Right atrium auricular region (tissue), 2 donors: Measurements from ENCODE around the gene C16orf74. TPM values are rescaled to one million over a fixed set of nuclear protein-coding genes. Genes with fewer than 3 reads are reported as not detected.

ENCODE experiments used
- DNase-seq: peaks from one replicate; pipeline ENCODE4 v3.0.0-alpha.2; 2019; ENCODE audit warnings: low spot score
- H3K27ac ChIP-seq, 2 donors: fragments of 200-600 bp; sonication (generic); 1 replicate in 1 of 2; 2 replicates in 1 of 2; pipeline ENCODE4 v1.5.1; 2016 to 2019
- H3K27me3 ChIP-seq, 2 donors: fragments of 200-600 bp; sonication (generic); one replicate each; pipeline versions ENCODE4 v1.5.1 to v1.6.0; 2017 to 2019
- H3K36me3 ChIP-seq: fragments of 200-600 bp; sonication (generic); one replicate; pipeline ENCODE4 v1.5.1; 2016
- H3K4me1 ChIP-seq, 2 donors: fragments of 200-600 bp; sonication (generic); one replicate each; pipeline versions ENCODE4 v1.5.1 to v1.6.0; 2017 to 2019
- H3K4me3 ChIP-seq, 2 donors: fragments of 200-600 bp; sonication (generic); 1 replicate in 1 of 2; 2 replicates in 1 of 2; pipeline ENCODE4 v1.5.1; 2017 to 2019; ENCODE audit warnings: mild to moderate bottlenecking in 1 of 2, moderate library complexity in 1 of 2
- H3K9me3 ChIP-seq, 2 donors: fragments of 200-600 bp; sonication (generic); one replicate each; pipeline ENCODE4 v1.5.1; 2019
- total RNA-seq, 2 donors: library from RNA; depleted of rRNA; stranded (reverse); fragments of >200 nt; gene quantifications; one replicate each; pipeline ENCODE4 v1.1.0, GENCODE V29; 2016
- TF ChIP-seq, protein P1 (sequence below), 2 donors: fragments of 200-600 bp; sonication (generic); IDR thresholded peaks; one replicate each; pipeline ENCODE4 v1.5.1; 2019; ENCODE audit warnings: antibody characterized with exemption in 2 of 2

C16orf74 gene
- total RNA-seq, 2 donors from 2014 or later = 0.79 to 1.4 TPM

DNA sequence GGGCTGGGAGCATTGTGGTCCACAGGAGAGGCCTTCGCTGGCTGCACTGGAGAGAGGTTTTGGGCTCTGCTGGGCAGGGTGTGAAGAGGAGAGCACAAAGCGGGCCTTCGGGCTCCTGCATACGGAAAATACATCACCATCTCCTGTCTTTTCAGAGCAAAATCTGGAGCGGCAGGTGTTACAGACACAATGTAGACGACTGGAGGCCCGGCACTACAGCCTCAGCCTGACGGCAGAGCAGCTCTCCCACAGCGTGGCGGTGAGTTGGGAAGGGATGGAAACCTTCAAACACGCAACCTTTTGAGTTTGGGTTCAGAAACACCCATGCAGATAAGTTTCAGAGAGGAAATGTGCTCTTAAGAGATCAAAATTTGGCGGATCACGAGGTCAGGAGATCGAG is 80.1 kb downstream of the C16orf74 start:
- Histone ChIP-seq H3K9me3 (no peaks in the 10 kb centered on the region), H3K4me3 (no peak overlapping the region), H3K36me3 (peaks cover 69% of the 10 kb centered on the region), H3K27ac (no peak overlapping the region), H3K4me1 (peaks cover 0 to 18% of the 10 kb centered on the region in 2 donors), H3K27me3 (no peaks in the 10 kb centered on the region)
- no peak for DNase-seq
- TF ChIP-seq, protein P1, sequence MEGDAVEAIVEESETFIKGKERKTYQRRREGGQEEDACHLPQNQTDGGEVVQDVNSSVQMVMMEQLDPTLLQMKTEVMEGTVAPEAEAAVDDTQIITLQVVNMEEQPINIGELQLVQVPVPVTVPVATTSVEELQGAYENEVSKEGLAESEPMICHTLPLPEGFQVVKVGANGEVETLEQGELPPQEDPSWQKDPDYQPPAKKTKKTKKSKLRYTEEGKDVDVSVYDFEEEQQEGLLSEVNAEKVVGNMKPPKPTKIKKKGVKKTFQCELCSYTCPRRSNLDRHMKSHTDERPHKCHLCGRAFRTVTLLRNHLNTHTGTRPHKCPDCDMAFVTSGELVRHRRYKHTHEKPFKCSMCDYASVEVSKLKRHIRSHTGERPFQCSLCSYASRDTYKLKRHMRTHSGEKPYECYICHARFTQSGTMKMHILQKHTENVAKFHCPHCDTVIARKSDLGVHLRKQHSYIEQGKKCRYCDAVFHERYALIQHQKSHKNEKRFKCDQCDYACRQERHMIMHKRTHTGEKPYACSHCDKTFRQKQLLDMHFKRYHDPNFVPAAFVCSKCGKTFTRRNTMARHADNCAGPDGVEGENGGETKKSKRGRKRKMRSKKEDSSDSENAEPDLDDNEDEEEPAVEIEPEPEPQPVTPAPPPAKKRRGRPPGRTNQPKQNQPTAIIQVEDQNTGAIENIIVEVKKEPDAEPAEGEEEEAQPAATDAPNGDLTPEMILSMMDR (IDR thresholded peaks at IDR 0.05) = no peak

DNA sequence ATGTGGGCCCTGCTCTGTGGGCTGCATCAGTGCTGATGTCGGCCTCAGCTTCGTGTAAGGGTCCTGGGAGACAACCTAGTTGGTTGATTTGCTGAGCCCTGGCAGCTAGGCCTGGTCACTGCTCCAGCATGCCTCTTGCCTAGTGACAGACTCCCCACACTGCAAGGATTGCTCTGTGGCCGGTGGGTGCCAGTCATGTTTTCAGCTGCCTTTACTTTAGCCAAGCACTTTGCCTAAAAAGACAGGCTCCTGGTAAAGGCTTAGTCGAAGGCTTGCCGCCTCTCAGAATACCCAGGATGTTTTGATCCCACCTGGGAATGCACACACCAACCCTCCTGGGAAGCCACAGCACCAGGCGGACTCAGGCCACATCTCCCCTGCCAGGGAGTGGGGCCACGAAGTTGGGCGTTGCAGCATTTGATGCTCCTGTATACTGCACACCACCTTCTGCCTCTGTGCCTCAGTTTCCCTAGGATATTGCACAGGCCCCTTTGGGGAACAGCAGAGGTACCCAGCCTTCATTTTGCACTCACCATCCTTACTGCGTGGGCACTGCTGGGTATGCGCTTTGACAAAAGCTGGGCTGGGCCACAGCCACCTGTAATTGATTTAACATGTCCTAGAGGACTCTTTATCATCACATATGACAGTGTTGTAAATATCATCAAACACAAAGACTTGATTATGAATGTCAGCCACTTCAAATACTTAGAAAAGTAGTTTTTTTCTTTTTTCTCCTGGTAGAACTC is 82.0 kb downstream of the C16orf74 start:
- TF ChIP-seq, protein P1 (IDR thresholded peaks at IDR 0.05) = no peak
- no peak overlapping the region for H3K27ac ChIP-seq
- no peaks in the 10 kb centered on the region for H3K9me3 ChIP-seq
- peaks cover 89% of the 10 kb centered on the region for H3K36me3 ChIP-seq
- no peaks in the 10 kb centered on the region for H3K27me3 ChIP-seq
- DNase-seq = no peak
- peaks cover 0 to 5% of the 10 kb centered on the region in 2 donors for H3K4me1 ChIP-seq
- no peak overlapping the region for H3K4me3 ChIP-seq

DNA sequence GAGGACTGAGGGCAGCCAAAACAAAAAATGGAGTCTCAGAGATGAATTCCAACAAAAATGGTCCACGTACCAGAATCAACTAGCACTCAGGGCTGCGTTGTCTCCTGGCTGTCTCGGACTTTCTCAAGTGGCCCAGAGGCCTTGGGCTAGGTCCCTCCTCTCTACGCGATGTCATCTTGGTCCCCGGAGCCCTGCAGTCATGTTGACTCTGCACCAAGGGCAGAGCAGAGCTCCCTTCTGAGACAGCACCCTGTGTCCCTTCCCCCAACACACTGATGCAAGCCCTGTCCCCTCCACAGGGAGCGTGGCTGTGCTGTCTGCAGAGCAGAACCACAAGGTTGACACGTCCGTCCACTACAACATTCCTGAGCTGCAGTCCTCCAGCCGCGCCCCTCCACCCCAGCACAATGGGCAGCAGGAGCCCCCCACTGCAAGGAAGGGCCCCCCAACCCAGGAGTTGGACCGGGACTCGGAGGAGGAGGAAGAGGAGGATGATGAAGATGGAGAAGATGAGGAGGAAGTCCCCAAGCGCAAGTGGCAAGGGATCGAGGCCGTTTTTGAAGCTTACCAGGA is 83.0 kb downstream of the C16orf74 start:
- no peak overlapping the region for H3K4me3 ChIP-seq
- TF ChIP-seq, protein P1 (IDR thresholded peaks at IDR 0.05) = no peak
- no peaks in the 10 kb centered on the region for H3K4me1 ChIP-seq
- peaks cover 97% of the 10 kb centered on the region for H3K36me3 ChIP-seq
- DNase-seq = no peak
- H3K9me3 ChIP-seq = no peaks in the 10 kb centered on the region
- H3K27ac ChIP-seq = no peak overlapping the region
- no peaks in the 10 kb centered on the region for H3K27me3 ChIP-seq

DNA sequence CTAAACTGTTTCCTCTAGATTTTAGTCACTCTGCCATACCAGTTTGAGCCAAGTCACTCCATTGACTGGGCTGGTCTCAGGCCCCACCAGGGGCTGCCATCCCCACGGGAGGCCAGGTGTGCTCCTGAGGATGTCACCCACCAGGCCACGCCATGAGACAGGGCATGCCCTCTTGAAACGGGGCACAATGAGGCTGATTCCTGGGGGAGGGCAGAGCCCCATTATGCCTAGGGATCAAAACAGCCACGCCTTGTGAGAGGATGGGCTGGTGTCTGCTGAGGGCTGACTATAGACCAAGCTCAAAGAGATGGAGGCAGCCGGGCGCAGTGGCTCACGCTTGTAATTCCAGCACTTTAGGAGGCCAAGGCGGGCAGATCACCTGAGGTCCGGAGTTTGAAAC is 83.6 kb downstream of the C16orf74 start:
- Histone ChIP-seq H3K27ac (no peak overlapping the region), H3K36me3 (peaks cover 97% of the 10 kb centered on the region), H3K4me3 (no peak overlapping the region), H3K4me1 (no peaks in the 10 kb centered on the region), H3K9me3 (no peaks in the 10 kb centered on the region), H3K27me3 (no peaks in the 10 kb centered on the region)
- DNase-seq = no peak
- TF ChIP-seq, protein P1 (IDR thresholded peaks at IDR 0.05) = no peak

DNA sequence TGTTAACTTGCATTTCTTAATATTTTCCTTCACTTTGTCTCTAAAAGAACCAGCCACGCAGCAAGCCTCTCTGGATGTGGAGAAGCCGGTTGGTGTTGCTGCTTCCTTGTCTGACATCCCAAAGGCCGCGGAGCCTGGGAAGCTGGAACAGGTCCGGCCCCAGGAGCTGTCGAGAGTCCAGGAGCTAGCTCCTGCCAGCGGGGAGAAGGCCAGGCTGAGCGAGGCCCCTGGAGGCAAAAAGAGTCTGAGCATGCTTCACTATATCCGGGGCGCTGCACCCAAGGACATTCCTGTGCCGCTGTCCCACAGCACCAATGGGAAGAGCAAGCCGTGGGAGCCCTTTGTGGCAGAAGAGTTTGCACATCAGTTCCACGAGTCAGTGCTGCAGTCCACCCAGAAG is 85.0 kb downstream of the C16orf74 start:
- Histone ChIP-seq H3K36me3 (peaks cover 96% of the 10 kb centered on the region), H3K9me3 (no peaks in the 10 kb centered on the region), H3K4me1 (no peaks in the 10 kb centered on the region), H3K27ac (no peak overlapping the region), H3K27me3 (no peaks in the 10 kb centered on the region), H3K4me3 (no peak overlapping the region)
- TF ChIP-seq, protein P1 (IDR thresholded peaks at IDR 0.05) = no peak
- DNase-seq = no peak
